Prostate gland (tissue), 2 donors: Measurements from ENCODE around the gene CPT1B. TPM values are rescaled to one million over a fixed set of nuclear protein-coding genes. Genes with fewer than 3 reads are reported as not detected.

Source experiments
- DNase-seq: peaks from one replicate; pipeline ENCODE4 v3.0.0-alpha.2; 2019; ENCODE audit warnings: low spot score
- H3K27ac ChIP-seq, 2 donors: fragments of 200-600 bp; sonication (generic); 2 replicates each; pipeline ENCODE4 v1.5.1; 2017 to 2019
- H3K27me3 ChIP-seq: fragments of 200-600 bp; sonication (generic); replicated peaks from 2 replicates; pipeline ENCODE4 v1.5.1; 2019; ENCODE audit not compliant: insufficient read depth
- H3K36me3 ChIP-seq, 2 donors: fragments of 200-600 bp; sonication (generic); 1 replicate in 1 of 2; 2 replicates in 1 of 2; pipeline versions ENCODE4 v1.5.1 to v1.8.1; 2017 to 2019
- H3K4me1 ChIP-seq: fragments of 200-600 bp; sonication (generic); replicated peaks from 2 replicates; pipeline ENCODE4 v1.5.1; 2019
- H3K4me3 ChIP-seq, 2 donors: fragments of 200-600 bp; sonication (generic); 2 replicates each; pipeline ENCODE4 v1.5.1; 2017 to 2019
- H3K9me3 ChIP-seq: fragments of 200-600 bp; sonication (generic); 2 replicates; pipeline ENCODE4 v1.5.1; 2017
- POLR2A ChIP-seq: fragments of 450-650 bp; IDR thresholded peaks from one replicate; pipeline ENCODE4 v1.6.1; 2016; ENCODE audit warnings: antibody characterized with exemption, mild to moderate bottlenecking
- POLR2AphosphoS5 ChIP-seq: sonication (generic); formaldehyde crosslinking; IDR thresholded peaks from one replicate; pipeline ENCODE4 v1.6.1; 2017; ENCODE audit warnings: antibody characterized with exemption
- WGBS: methylation state at CpG from one replicate; pipeline ENCODE4 v1.1.5; 2018; 5-methylcytosine and 5-hydroxymethylcytosine counted together
- intact Hi-C: fragments of 100-400 bp; cut with DNase I; formaldehyde crosslinking; loops from one replicate; pipeline ENCODE4 v1.14.2; 2022
- total RNA-seq, 2 donors: library from RNA; depleted of rRNA; stranded (reverse); fragments of >200 nt; gene quantifications; one replicate each; pipeline ENCODE4 v1.1.0, GENCODE V29; 2016
- TF ChIP-seq, protein P1 (sequence below), 4 experiments: fragments of 200-600 bp in 2 of 4; fragments of 450-650 bp in 2 of 4; sonication (generic) in 2 of 4; IDR thresholded peaks; 1 replicate in 3 of 4; 2 replicates in 1 of 4; pipeline ENCODE4 v1.5.1; 2016 to 2019; ENCODE audit warnings: antibody characterized with exemption in 4 of 4, mild to moderate bottlenecking in 2 of 4, moderate library complexity in 2 of 4

Gene CPT1B
- total RNA-seq, 2 donors from 2014 or later = 13.1 to 31.4 TPM

- TF ChIP-seq POLR2AphosphoS5 (no peak), POLR2A (no peak)
- TF ChIP-seq, protein P1, sequence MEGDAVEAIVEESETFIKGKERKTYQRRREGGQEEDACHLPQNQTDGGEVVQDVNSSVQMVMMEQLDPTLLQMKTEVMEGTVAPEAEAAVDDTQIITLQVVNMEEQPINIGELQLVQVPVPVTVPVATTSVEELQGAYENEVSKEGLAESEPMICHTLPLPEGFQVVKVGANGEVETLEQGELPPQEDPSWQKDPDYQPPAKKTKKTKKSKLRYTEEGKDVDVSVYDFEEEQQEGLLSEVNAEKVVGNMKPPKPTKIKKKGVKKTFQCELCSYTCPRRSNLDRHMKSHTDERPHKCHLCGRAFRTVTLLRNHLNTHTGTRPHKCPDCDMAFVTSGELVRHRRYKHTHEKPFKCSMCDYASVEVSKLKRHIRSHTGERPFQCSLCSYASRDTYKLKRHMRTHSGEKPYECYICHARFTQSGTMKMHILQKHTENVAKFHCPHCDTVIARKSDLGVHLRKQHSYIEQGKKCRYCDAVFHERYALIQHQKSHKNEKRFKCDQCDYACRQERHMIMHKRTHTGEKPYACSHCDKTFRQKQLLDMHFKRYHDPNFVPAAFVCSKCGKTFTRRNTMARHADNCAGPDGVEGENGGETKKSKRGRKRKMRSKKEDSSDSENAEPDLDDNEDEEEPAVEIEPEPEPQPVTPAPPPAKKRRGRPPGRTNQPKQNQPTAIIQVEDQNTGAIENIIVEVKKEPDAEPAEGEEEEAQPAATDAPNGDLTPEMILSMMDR (IDR thresholded peaks at IDR 0.05) = no peak
Observed at GRCh38 chr22:50625131-50625567, 46.9 kb upstream of the CPT1B start.

GRCh38 chr22:50624347-50625130, 46.3 kb upstream of the CPT1B start:
- TF ChIP-seq POLR2AphosphoS5 = no peak
- TF ChIP-seq, protein P1 (IDR thresholded peaks at IDR 0.05) = no peak
- TF ChIP-seq POLR2A = no peak
- Histone ChIP-seq H3K27me3 (no peaks in the 10 kb centered on the region), H3K36me3 (no peaks in the 10 kb centered on the region), H3K4me3 (no peak overlapping the region), H3K27ac (no peak overlapping the region), H3K4me1 (peaks cover 6% of the 10 kb centered on the region), H3K9me3 (no peaks in the 10 kb centered on the region)
- 77% methylated on average over 16 of the region's 16 CpGs for WGBS
- no peak for DNase-seq
- intact Hi-C loops = loop anchor here (5.0 kb wide), 1 partner anchor 42 kb away; the partner anchor contains the start of gene CHKB

More at GRCh38 chr22:50625131-50625567, 46.9 kb upstream of the CPT1B start:
- H3K27ac ChIP-seq = no peak overlapping the region
- DNase-seq = no peak
- H3K9me3 ChIP-seq = no peaks in the 10 kb centered on the region
- H3K36me3 ChIP-seq = no peaks in the 10 kb centered on the region
- whole genome bisulfite sequencing = 83% methylated on average over 14 of the region's 14 CpGs
- intact Hi-C loops = loop anchor here (5.0 kb wide), 1 partner anchor 43 kb away; the partner anchor contains the start of gene CHKB
- H3K27me3 ChIP-seq = no peaks in the 10 kb centered on the region
- no peak overlapping the region for H3K4me3 ChIP-seq
- H3K4me1 ChIP-seq = peaks cover 6% of the 10 kb centered on the region

GRCh38 chr22:50622723-50623327, 44.6 kb upstream of the CPT1B start:
- WGBS = 49% methylated on average over 16 of the region's 16 CpGs
- peak; percentile 23 for TF ChIP-seq POLR2A
- TF ChIP-seq, protein P1 (IDR thresholded peaks at IDR 0.05) = peak in 2 of 4 experiments; percentile 9 to 18
- peak; percentile 60 for TF ChIP-seq POLR2AphosphoS5
- DNase-seq = peak; percentile 69
- H3K4me3 ChIP-seq = no peak overlapping the region
- H3K27ac ChIP-seq = peak overlapping the region; percentile 78 to 83
- peaks cover 6% of the 10 kb centered on the region for H3K4me1 ChIP-seq
- H3K36me3 ChIP-seq = no peaks in the 10 kb centered on the region
- no peaks in the 10 kb centered on the region for H3K9me3 ChIP-seq
- intact Hi-C loops = no loop called here
- H3K27me3 ChIP-seq = no peaks in the 10 kb centered on the region

- Histone ChIP-seq H3K4me3 (peak overlapping the region in 1 of 2 donors; percentile 14), H3K4me1 (peaks cover 6% of the 10 kb centered on the region), H3K27ac (peak overlapping the region; percentile 78 to 83), H3K9me3 (no peaks in the 10 kb centered on the region), H3K27me3 (no peaks in the 10 kb centered on the region), H3K36me3 (no peaks in the 10 kb centered on the region)
- TF ChIP-seq POLR2AphosphoS5 (peak; percentile 59), POLR2A (no peak)
- TF ChIP-seq, protein P1 (IDR thresholded peaks at IDR 0.05) = peak in 3 of 4 experiments; percentile 14 to 39 (median 36)
- intact Hi-C loops = no loop called here
- 12% methylated on average over 18 of the region's 18 CpGs for WGBS
- peak; percentile 40 for DNase-seq
Observed at GRCh38 chr22:50621948-50622722, 43.9 kb upstream of the CPT1B start.
